ENCODE data around the gene ISCU.
"Not testable (repeated sequence)": the region's sequence is repeated elsewhere in the genome, so short reads cannot be mapped to it uniquely, and the experiment has no call there.

The ISCU gene

GRCh38 chr12:108616941-108617858 is 54.8 kb downstream of the ISCU start:
- no peak for TF ChIP-seq CTCF (IDR thresholded peaks at IDR 0.05; ENCODE audit: low read depth, low read length)
- in situ Hi-C loops (cut with HindIII; ENCODE audit: low sequenced_read_pairs), result no loop called here
- no peak for DNase-seq (ENCODE audit: low read depth, low spot score)

DNA sequence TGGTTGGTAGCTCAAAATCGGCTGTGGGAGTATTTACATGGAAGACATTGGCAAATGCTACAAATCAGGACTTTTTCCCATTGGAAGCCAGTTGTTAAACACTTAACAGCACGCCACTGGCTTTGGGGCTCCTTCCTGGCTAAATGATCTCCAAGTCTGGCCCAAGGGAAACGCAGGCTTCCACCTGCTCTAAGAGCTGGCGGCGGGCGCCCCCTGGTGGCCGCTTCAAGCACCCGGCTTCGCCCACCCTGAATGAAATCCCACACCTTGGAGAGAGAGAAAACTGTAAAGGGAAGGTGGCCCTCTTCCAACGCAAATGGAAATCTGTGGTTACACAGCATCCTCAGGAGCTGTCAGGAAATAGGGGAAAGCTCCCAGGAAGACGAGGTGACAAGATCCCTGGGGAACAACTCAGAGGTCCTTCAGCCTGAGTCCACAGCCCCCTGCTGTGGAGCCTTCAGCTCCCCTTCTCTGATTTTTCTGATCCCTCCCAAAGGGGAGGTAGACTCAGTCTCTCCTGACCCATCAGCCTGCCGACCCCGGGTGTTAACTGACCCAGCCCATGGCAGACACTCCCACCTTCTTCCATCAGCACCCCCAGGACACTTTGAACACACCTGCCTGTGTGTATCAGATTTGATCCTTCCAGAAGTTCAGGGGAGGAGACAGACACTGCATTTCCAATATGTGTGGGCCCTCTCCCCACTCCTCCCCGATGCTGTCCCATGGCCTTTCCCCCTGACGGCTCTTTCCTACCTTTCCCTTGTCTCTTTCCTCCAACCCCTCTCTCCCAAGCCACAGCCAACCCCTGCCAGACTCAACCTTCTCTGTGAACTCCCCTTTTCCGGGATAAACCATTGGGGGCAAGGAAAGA is 55.9 kb downstream of the ISCU start:
- DNase-seq (ENCODE audit: low read depth, low spot score), result peak; percentile 88
- peak; percentile 97 for TF ChIP-seq CTCF (IDR thresholded peaks at IDR 0.05; ENCODE audit: low read depth, low read length)
- in situ Hi-C loops (cut with HindIII; ENCODE audit: low sequenced_read_pairs), result no loop called here
- no peak overlapping the region for H3K4me3 ChIP-seq (ENCODE audit: low read depth, low read length)

More at GRCh38 chr12:108616941-108617858, 54.8 kb downstream of the ISCU start:
- no peak overlapping the region for H3K4me3 ChIP-seq (ENCODE audit: low read depth, low read length)

- DNase-seq (ENCODE audit: low read depth, low spot score); H3K4me3 ChIP-seq (ENCODE audit: low read depth, low read length); in situ Hi-C loops (cut with HindIII; ENCODE audit: low sequenced_read_pairs): not testable (repeated sequence)
Measured at GRCh38 chr12:108618953-108619274, 56.5 kb downstream of the ISCU start.
